Left ventricle myocardium inferior (tissue), 1 donor: Measurements from ENCODE around the gene PM20D1. TPM values are rescaled to one million over a fixed set of nuclear protein-coding genes. Genes with fewer than 3 reads are reported as not detected.

Experiments used
- DNase-seq: peaks from one replicate; pipeline ENCODE4 v3.0.0-alpha.2; 2020
- H3K27ac ChIP-seq: fragments of 200-600 bp; replicated peaks from 2 replicates; pipeline ENCODE4 v1.8.0; 2021
- H3K27me3 ChIP-seq: fragments of 200-600 bp; 2 replicates; pipeline ENCODE4 v1.8.0; 2021; ENCODE audit warnings: low read depth
- H3K36me3 ChIP-seq: fragments of 200-600 bp; 2 replicates; pipeline ENCODE4 v1.8.0; 2021
- H3K4me1 ChIP-seq: fragments of 200-600 bp; 2 replicates; pipeline ENCODE4 v1.8.0; 2021
- H3K4me3 ChIP-seq: fragments of 200-600 bp; 2 replicates; pipeline ENCODE4 v1.8.0; 2021; ENCODE audit warnings: mild to moderate bottlenecking, moderate library complexity
- H3K9me3 ChIP-seq: fragments of 200-600 bp; replicated peaks from 2 replicates; pipeline ENCODE4 v1.8.0; 2021
- CTCF ChIP-seq: fragments of 200-600 bp; IDR thresholded peaks from 2 replicates; pipeline ENCODE4 v1.8.0; 2021; ENCODE audit warnings: antibody characterized with exemption, mild to moderate bottlenecking, borderline replicate concordance
- intact Hi-C: fragments of 100-400 bp; cut with micrococcal nuclease; formaldehyde crosslinking; loops from one replicate; pipeline ENCODE4 v1.11.0; 2022
- total RNA-seq: library from RNA; stranded (reverse); fragmentation: NEBNext Ultra II Directional; extraction: Animal tissue kit (Norgen Biotek cat#: 25700); gene quantifications from one replicate; pipeline ENCODE4 v1.2.1, GENCODE V29; 2021
- donor health status: DM: no; HTN: yes; CAD: no; lungs with severe emphysema.

The PM20D1 gene
- total RNA-seq, 1 donor from 2014 or later = 1.7 TPM

DNA sequence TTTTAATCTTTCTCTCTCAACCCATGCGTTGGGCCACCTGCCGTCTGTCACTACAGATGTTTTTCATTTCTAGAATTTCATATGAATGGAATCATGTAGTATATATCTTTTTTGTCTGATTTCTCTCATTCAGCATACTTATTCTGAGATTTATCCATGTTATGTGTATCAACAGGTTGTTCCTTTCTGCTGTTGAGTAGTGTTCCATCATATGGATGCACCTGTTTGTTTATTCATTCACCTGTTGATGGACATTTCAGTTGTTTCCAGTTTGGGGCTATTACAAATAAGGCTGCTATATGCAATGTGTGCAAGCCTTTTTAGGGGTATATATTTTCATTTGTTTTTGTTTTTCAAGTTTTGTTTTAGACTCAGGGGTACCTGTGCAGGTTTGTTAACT lies 27.5 kb downstream of the PM20D1 start:
- DNase-seq = no peak
- H3K4me3 ChIP-seq = no peak overlapping the region
- intact Hi-C loops = no loop called here
- no peak for TF ChIP-seq CTCF
- H3K27me3 ChIP-seq = no peaks in the 10 kb centered on the region
- no peaks in the 10 kb centered on the region for H3K9me3 ChIP-seq
- H3K27ac ChIP-seq = no peak overlapping the region
- no peaks in the 10 kb centered on the region for H3K36me3 ChIP-seq
- peaks cover 20% of the 10 kb centered on the region for H3K4me1 ChIP-seq

DNA sequence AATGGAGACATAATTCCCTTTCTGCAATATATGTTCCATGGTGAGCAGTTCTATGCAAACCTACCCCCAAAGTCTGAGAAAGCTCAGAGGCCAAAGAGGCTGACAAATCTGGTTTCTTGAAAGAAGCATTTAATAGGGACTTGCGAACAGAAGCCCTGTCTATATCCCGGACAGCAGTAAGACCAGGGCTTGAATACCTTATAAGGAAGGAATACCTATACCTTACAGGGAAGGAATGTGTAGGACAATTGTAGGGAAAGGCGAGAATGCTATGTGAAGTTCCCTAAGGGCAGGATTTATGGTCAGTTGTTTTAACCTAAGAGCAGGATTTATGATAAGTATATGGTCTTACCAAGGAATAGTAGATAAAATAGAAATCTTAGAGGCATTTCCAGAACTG lies 31.9 kb downstream of the PM20D1 start:
- H3K9me3 ChIP-seq = no peaks in the 10 kb centered on the region
- TF ChIP-seq CTCF = no peak
- no peak for DNase-seq
- intact Hi-C loops = no loop called here
- H3K4me3 ChIP-seq = no peak overlapping the region
- peaks cover 24% of the 10 kb centered on the region for H3K4me1 ChIP-seq
- H3K36me3 ChIP-seq = no peaks in the 10 kb centered on the region
- H3K27me3 ChIP-seq = no peaks in the 10 kb centered on the region
- H3K27ac ChIP-seq = no peak overlapping the region

GRCh38 chr1:205817364-205817763 lies 32.6 kb downstream of the PM20D1 start:
- H3K27me3 ChIP-seq = no peaks in the 10 kb centered on the region

DNA sequence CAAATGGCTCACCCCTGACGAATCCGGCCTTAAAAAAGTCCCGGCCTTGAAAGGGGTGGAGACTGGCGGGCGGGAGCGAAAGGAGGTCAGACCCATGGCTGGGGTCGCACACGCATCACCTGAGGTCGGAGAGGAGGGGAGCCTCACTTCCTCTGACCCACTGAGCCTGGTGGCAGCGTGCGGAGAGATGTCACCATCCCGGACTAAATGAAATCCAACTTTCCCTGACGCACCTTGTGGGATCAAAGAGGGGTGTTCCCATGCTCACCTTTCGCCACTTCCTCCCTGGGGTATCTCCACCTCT lies 36.2 kb downstream of the PM20D1 start:
- intact Hi-C loops = no loop called here
- Histone ChIP-seq H3K4me3 (peak overlapping the region; percentile 94), H3K4me1 (peaks cover 66% of the 10 kb centered on the region), H3K36me3 (peaks cover 25% of the 10 kb centered on the region), H3K9me3 (no peaks in the 10 kb centered on the region), H3K27ac (peak overlapping the region; percentile 93), H3K27me3 (no peaks in the 10 kb centered on the region)
- peak; percentile 45 for DNase-seq
- no peak for TF ChIP-seq CTCF

More at GRCh38 chr1:205817364-205817763, 32.6 kb downstream of the PM20D1 start:
- no peak overlapping the region for H3K27ac ChIP-seq
- no peaks in the 10 kb centered on the region for H3K9me3 ChIP-seq
- no peak for DNase-seq
- intact Hi-C loops = no loop called here
- H3K4me3 ChIP-seq = no peak overlapping the region
- TF ChIP-seq CTCF = no peak
- peaks cover 29% of the 10 kb centered on the region for H3K4me1 ChIP-seq
- no peaks in the 10 kb centered on the region for H3K36me3 ChIP-seq

- H3K4me1 ChIP-seq = peaks cover 72% of the 10 kb centered on the region
- TF ChIP-seq CTCF = no peak
- H3K27ac ChIP-seq = peak within 1 kb of the TSS; percentile 93
- H3K27me3 ChIP-seq = no peaks in the 10 kb centered on the region
- H3K9me3 ChIP-seq = no peaks in the 10 kb centered on the region
- intact Hi-C loops = no loop called here
- DNase-seq = peak; percentile 94
- H3K36me3 ChIP-seq = peaks cover 28% of the 10 kb centered on the region
- peak within 1 kb of the TSS; percentile 94 for H3K4me3 ChIP-seq
Measured at GRCh38 chr1:205812878-205813754, 36.8 kb downstream of the PM20D1 start, which contains the start of gene SLC41A1. TSS of gene SLC41A1 (minus strand) at chr1:205813198. CDS start at chr1:205810441, 2,757 bp downstream.
